GM19455 (cell line): ENCODE data around the gene CHD2.
A peak's percentile ranks its signal among the peaks of the same experiment; 100 is the strongest.

ENCODE experiments used
- ATAC-seq: cut with Tn5 transposase; IDR thresholded peaks from one replicate; pipeline ENCODE4 v1.9.1; 2021; ENCODE audit not compliant: unreplicated experiment

Gene CHD2

DNA sequence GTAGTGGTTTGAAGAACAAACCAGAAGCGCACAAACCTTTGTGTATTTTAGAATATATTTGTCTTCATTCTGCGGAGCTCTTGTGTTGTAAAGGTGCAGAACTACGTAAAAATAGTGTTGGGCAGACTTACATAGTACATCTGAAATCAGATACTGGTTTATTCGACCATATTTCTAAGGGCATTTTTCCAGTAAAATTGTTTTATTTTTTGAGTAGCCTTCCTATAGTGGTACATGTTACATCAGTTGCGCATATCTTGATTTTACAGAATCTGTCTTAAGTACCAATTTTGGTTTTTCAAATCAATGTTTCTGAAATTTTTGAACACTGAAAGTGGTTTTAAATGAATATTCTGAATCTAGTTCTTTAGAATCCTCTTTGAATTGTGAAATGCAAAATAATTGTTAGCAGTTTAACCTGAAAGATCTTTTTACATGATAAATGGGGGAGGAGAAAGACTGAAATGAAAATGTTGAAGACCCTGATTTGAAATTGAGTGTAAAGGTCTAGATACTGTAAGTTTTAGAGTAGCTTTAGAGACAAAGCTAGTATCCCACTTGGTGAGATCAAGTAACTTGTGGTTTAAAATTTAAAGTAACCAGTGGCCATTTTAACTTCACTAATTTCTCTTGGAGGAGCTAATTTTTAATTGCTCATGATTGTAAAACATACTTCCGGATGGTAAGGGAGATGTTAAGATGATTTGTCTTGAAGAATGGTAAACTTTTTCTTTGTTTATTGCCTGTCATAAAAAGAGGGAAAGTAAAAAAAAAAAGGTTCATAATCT, 15.5 kb upstream of the CHD2 start:
- ATAC-seq, result no peak

- no peak for ATAC-seq
Observed at GRCh38 chr15:92885224-92886041, 14.7 kb upstream of the CHD2 start.

GRCh38 chr15:92886042-92886537, 14.0 kb upstream of the CHD2 start:
- no peak for ATAC-seq

- ATAC-seq, result no peak
Observed at GRCh38 chr15:92886815-92887214, 13.3 kb upstream of the CHD2 start.

DNA sequence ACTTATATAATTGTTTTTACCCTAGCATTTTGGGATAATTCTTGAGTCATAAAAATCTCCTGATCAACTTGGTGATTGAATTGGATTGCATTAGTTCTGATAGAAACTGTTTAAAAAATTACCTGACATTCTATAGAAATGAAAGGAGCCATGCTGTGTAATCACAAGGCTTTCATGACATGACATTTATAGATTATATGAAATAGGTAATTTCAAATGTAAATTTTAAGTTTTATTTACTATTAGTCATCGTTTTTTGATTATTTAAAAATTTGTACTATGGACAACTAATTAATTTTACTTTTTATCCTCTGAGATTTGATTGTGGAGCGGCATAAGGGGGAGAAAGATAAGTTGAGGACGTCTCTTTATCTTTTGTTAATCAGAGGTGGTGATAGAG, 12.3 kb upstream of the CHD2 start:
- no peak for ATAC-seq

DNA sequence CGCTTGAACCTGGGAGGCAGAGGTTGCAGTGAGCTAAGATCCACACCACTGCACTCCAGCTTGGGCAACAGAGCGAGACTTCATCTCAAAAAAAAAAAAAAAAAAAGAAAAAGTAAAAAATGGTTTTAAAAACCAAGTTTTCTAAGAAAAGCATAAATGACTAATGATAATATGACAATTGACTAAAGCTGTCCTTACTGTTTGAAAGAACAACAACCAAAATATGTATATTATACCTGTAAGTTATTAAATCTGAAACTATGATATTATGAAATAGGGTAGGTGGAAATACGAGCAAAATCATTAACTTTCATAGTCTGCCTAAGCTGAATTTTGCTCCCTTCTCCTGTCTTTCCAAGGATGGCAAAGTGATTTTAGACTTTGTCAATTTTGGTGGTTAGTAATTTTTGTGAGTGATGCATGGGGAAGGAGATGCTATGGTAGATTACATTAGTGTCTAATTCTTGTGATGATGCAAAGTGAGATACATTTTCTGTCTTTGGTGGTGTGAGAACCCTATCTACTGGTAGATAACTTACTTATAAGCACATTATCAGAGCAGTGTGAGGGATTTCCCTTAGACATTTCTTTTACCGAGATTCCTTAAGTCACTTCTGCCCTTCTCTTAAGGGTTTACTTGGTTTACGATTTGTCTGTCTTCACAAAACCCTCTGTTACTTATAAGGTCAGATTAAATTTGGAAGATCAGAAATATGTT, 10.6 kb upstream of the CHD2 start:
- no peak for ATAC-seq

GRCh38 chr15:92891533-92892200, 8.5 kb upstream of the CHD2 start:
- no peak for ATAC-seq

DNA sequence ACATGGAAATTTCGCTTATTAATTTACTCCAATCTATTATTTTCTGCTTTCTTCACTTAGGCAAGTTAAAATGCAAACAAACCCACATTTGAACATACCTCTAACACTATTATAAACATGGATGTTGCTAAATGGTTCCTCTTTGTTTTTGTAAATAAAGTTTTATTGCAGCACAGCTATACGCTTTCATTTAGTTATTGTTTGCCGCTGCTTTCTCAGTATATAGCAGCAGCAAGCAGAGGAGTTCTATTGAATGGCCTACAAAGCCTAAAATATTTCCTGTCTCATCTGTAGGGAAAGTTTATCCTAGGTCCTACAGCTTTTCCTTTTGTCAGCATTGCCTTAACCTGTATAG, 7.9 kb upstream of the CHD2 start:
- ATAC-seq, result no peak

DNA sequence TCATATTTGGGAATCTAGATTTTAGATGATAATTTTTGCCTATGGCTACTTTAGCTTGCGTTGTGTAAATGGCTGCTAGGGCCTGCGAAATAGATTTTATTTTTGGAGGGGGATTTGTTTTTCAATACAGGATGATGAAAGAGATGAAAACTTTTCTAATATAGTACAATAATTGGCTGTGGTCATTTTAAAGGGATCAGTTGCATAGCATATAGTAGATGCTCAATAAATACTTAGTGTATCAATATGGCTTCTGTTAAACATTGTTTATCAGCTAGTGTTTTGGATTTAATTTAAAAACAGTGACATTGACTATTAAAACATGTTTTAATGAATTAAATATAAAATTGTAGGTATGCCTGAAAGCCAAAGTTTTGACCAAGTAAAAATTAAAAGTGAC, 6.9 kb upstream of the CHD2 start:
- no peak for ATAC-seq

GRCh38 chr15:92896561-92896960, 3.6 kb upstream of the CHD2 start:
- no peak for ATAC-seq

DNA sequence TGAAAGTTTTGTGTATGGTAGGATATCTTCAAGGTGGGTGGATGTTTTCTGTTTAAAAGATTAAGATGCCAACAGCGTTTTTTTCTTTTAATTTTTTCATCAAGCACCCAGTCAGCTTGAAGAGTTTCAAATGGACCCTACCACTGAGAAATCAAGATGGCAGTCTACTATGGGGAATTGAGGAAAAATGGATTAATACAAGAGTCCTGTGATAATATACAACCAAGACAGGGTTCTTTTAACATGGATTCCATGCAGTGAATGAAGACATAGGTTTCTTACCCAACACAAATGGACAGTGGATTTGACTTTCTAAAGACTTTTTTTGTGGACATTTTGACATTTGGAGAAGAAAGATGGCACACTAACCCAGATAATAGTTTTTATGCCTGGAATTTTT, 2.5 kb upstream of the CHD2 start:
- no peak for ATAC-seq

- no peak for ATAC-seq
Observed at GRCh38 chr15:92898988-92899582, 1.0 kb upstream of the CHD2 start.

DNA sequence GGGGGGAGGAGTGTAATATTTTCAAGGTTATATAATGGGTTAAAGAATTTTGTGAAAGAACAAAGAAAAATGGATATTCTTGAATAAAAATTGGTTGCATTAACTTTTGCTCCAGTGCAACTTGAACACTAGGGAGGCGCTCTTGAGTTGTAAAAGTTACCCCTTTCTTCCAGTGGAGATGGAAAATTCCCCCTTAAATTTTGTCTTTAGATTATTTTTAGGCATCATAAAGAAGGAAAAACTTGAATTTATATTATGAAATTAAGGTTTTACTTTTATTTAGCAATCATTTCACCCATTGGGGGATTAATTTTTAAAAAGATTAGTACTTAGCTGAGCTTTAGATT, 550 bp upstream of the CHD2 start:
- ATAC-seq, result no peak

DNA sequence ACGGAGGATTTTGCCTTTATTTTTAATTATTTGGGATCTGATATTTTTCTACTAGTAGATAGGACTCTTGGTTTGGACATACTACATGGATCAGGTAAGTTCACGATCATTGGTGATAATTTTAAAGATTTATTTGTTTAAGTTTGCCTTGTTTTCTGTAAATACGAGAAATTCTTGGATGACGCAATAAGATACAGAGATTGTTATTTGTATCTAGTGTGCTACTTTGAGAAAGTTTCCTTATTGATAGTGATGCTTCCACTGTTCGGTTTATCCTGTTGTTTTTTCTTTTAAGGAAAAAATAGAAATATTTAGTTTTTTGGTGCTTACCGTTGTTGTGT, 577 bp downstream of the CHD2 start:
- ATAC-seq, result no peak

- ATAC-seq, result no peak
Observed at GRCh38 chr15:92901072-92901761, 1.1 kb downstream of the CHD2 start.

DNA sequence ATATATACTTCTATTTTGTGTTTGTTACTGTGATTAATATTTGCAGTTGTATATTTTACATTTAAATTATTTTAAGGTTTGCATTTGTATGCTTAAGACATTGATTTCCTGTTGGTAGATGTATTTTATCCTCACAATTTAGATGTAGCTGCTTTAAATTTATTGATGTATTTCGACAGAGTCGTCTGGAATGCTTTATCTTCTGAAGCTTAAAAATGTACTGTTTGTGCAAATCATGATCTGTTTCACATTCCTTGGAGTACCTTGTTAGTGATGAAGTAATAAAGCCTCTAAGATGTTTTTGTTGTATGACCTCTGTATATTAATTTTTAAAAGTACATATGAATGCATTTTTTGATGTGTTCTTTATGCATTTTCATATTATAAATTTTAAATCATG, 1.9 kb downstream of the CHD2 start:
- no peak for ATAC-seq

DNA sequence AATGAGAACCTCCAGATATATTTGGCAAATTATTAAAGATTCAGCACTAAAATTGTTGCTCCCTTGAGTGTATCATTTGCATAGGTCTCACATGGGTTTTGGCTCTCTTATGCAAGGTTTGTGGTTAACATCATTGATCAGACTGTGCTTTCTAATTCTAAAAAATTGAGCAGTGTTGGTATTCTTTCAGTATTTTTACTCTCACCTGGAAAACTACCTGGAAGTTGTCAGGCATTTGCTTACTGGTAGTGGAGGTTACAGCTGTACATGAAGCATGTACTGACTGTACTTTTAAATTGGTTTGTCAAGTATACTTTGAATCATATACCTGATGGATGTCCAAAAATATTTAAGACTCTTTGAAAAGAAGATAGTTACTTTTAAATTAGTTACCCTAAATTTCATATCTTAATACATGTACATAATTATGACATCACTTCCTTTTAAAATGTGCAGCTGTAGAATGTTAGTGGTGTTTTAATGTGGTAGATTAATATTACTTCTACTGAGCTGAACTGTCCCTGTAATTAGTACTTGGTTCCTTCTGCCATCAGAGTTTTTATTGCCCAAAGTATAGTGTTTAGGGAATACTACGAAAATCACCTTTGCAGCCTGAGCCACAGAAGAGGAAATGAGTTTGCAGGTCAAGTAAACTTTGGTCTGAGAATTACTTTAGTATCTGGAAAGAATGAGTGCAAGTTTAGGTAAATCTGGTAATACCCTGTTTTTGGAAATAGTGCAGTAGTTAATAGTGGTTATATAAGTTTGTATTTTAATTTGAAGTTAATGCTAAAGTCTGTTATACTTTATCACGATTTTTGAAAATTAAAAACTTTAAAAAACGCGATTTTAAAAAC, 2.8 kb downstream of the CHD2 start:
- no peak for ATAC-seq

- ATAC-seq, result no peak
Observed at GRCh38 chr15:92903631-92903965, 3.5 kb downstream of the CHD2 start.

- ATAC-seq, result peak; percentile 83
Observed at GRCh38 chr15:92903966-92904721, 4.0 kb downstream of the CHD2 start.
